Mesodermal cell (in vitro differentiated cells): ENCODE measurements around the gene COL16A1.

ENCODE experiments used
- H3K27ac ChIP-seq: 2 replicates; pipeline ENCODE4 v1.7.0; 2013; ENCODE audit warnings: mild to moderate bottlenecking, low read depth, low read length, moderate library complexity; ENCODE audit not compliant: severe bottlenecking
- H3K36me3 ChIP-seq: 2 replicates; pipeline ENCODE4 v1.7.1; 2013; ENCODE audit warnings: mild to moderate bottlenecking, low read length, moderate library complexity; ENCODE audit not compliant: control insufficient read depth, insufficient read depth
- H3K4me1 ChIP-seq: one replicate; pipeline ENCODE4 v1.7.1; 2013; ENCODE audit warnings: mild to moderate bottlenecking, low read length; ENCODE audit not compliant: insufficient read depth, control insufficient read depth, poor library complexity, severe bottlenecking
- H3K4me3 ChIP-seq: 2 replicates; pipeline ENCODE4 v1.7.0; 2013; ENCODE audit warnings: low read length, control low read depth, mild to moderate bottlenecking; ENCODE audit not compliant: insufficient read depth, poor library complexity, severe bottlenecking; ENCODE audit errors: extremely low read depth
- H3K9me3 ChIP-seq: 2 replicates; pipeline ENCODE4 v1.7.1; 2013; ENCODE audit warnings: mild to moderate bottlenecking, low read length, moderate library complexity; ENCODE audit not compliant: control insufficient read depth
- WGBS, 2 experiments: methylation state at CpG; one replicate each; pipeline ENCODE4 v1.1.5; 2013; ENCODE audit warnings: missing lambda C conversion rate in 2 of 2; ENCODE audit not compliant: insufficient coverage in 2 of 2; 5-methylcytosine and 5-hydroxymethylcytosine counted together

The COL16A1 gene

GRCh38 chr1:31685795-31686194 lies 18.0 kb downstream of the COL16A1 start:
- Histone ChIP-seq H3K9me3 (no peaks in the 10 kb centered on the region), H3K4me1 (peaks cover 55% of the 10 kb centered on the region), H3K27ac (no peak overlapping the region), H3K4me3 (no peak overlapping the region), H3K36me3 (no peaks in the 10 kb centered on the region)
- 84 to 87% methylated on average over 7 to 8 of the region's 8 CpGs for WGBS, 2 experiments

- H3K9me3 ChIP-seq, result no peaks in the 10 kb centered on the region
- H3K4me1 ChIP-seq, result peaks cover 44% of the 10 kb centered on the region
- H3K36me3 ChIP-seq, result no peaks in the 10 kb centered on the region
- no peak overlapping the region for H3K27ac ChIP-seq
- H3K4me3 ChIP-seq, result no peak overlapping the region
- 87 to 89% methylated on average over 6 to 11 of the region's 11 CpGs for WGBS, 2 experiments
Observed at GRCh38 chr1:31683997-31684396, 19.8 kb downstream of the COL16A1 start.

- Histone ChIP-seq H3K36me3 (no peaks in the 10 kb centered on the region), H3K27ac (no peak overlapping the region)
- 81% methylated on average over 8 of the region's 9 CpGs for WGBS, 2 experiments
Observed at GRCh38 chr1:31681415-31681814, 22.4 kb downstream of the COL16A1 start.

GRCh38 chr1:31679676-31680230 lies 24.1 kb downstream of the COL16A1 start:
- no peaks in the 10 kb centered on the region for H3K9me3 ChIP-seq
- H3K4me3 ChIP-seq, result no peak overlapping the region
- peaks cover 35% of the 10 kb centered on the region for H3K4me1 ChIP-seq
- no peaks in the 10 kb centered on the region for H3K36me3 ChIP-seq
- H3K27ac ChIP-seq, result no peak overlapping the region
- 93 to 95% methylated on average over 20 to 23 of the region's 23 CpGs for WGBS, 2 experiments

More at GRCh38 chr1:31681415-31681814, 22.4 kb downstream of the COL16A1 start:
- H3K4me3 ChIP-seq, result no peak overlapping the region
- peaks cover 38% of the 10 kb centered on the region for H3K4me1 ChIP-seq
- H3K9me3 ChIP-seq, result no peaks in the 10 kb centered on the region

- Histone ChIP-seq H3K4me3 (no peak overlapping the region), H3K36me3 (no peaks in the 10 kb centered on the region), H3K9me3 (no peaks in the 10 kb centered on the region), H3K4me1 (peaks cover 38% of the 10 kb centered on the region), H3K27ac (no peak overlapping the region)
- WGBS, 2 experiments, result 44 to 54% methylated on average over 2 of the region's 2 CpGs
Observed at GRCh38 chr1:31679091-31679490, 24.7 kb downstream of the COL16A1 start.

GRCh38 chr1:31678681-31679080 lies 25.1 kb downstream of the COL16A1 start:
- Histone ChIP-seq H3K4me1 (peaks cover 38% of the 10 kb centered on the region), H3K27ac (no peak overlapping the region), H3K9me3 (no peaks in the 10 kb centered on the region), H3K36me3 (no peaks in the 10 kb centered on the region), H3K4me3 (no peak overlapping the region)
- 97 to 100% methylated on average over 4 of the region's 4 CpGs for WGBS, 2 experiments

- Histone ChIP-seq H3K27ac (no peak overlapping the region), H3K4me3 (no peak overlapping the region), H3K36me3 (no peaks in the 10 kb centered on the region), H3K4me1 (peaks cover 38% of the 10 kb centered on the region), H3K9me3 (no peaks in the 10 kb centered on the region)
- WGBS, 2 experiments, result 83 to 87% methylated on average over 6 of the region's 6 CpGs
Observed at GRCh38 chr1:31677949-31678348, 25.9 kb downstream of the COL16A1 start.

GRCh38 chr1:31677401-31677800 lies 26.4 kb downstream of the COL16A1 start:
- 60 to 100% methylated on average over 1 to 3 of the region's 3 CpGs for WGBS, 2 experiments
- H3K4me3 ChIP-seq, result no peak overlapping the region
- peaks cover 38% of the 10 kb centered on the region for H3K4me1 ChIP-seq
- no peak overlapping the region for H3K27ac ChIP-seq
- H3K9me3 ChIP-seq, result no peaks in the 10 kb centered on the region
- no peaks in the 10 kb centered on the region for H3K36me3 ChIP-seq

GRCh38 chr1:31675756-31676155 lies 28.1 kb downstream of the COL16A1 start:
- H3K4me3 ChIP-seq, result no peak overlapping the region
- WGBS, 2 experiments, result 93% methylated on average over 11 to 14 of the region's 14 CpGs

GRCh38 chr1:31675161-31675560 lies 28.7 kb downstream of the COL16A1 start:
- H3K27ac ChIP-seq, result no peak overlapping the region
- no peaks in the 10 kb centered on the region for H3K9me3 ChIP-seq
- H3K4me3 ChIP-seq, result no peak overlapping the region
- H3K4me1 ChIP-seq, result peaks cover 18% of the 10 kb centered on the region
- 70 to 77% methylated on average over 5 of the region's 7 CpGs for WGBS, 2 experiments
- H3K36me3 ChIP-seq, result no peaks in the 10 kb centered on the region

More at GRCh38 chr1:31675756-31676155, 28.1 kb downstream of the COL16A1 start:
- Histone ChIP-seq H3K9me3 (no peaks in the 10 kb centered on the region), H3K36me3 (no peaks in the 10 kb centered on the region), H3K27ac (no peak overlapping the region), H3K4me1 (peaks cover 24% of the 10 kb centered on the region)

GRCh38 chr1:31674626-31675025 lies 29.2 kb downstream of the COL16A1 start:
- H3K4me1 ChIP-seq, result peaks cover 17% of the 10 kb centered on the region
- H3K27ac ChIP-seq, result no peak overlapping the region
- no peaks in the 10 kb centered on the region for H3K9me3 ChIP-seq
- WGBS, 2 experiments, result 75 to 80% methylated on average over 7 of the region's 8 CpGs
- H3K4me3 ChIP-seq, result no peak overlapping the region
- no peaks in the 10 kb centered on the region for H3K36me3 ChIP-seq
